Measurements from ENCODE around the gene DCAF12.
A peak's percentile ranks its signal among the peaks of the same experiment; 100 is the strongest.
"Not testable (repeated sequence)": the region's sequence is repeated elsewhere in the genome, so short reads cannot be mapped to it uniquely, and the experiment has no call there.

DCAF12 gene

GRCh38 chr9:34069831-34070230 lies 56.7 kb downstream of the DCAF12 start:
- DNase-seq (ENCODE audit: low read depth in 2 of 2): no peak

GRCh38 chr9:34065541-34065940 lies 61.0 kb downstream of the DCAF12 start:
- DNase-seq (ENCODE audit: low read depth in 2 of 2): no peak

- no peak for DNase-seq (ENCODE audit: low read depth in 2 of 2)
Observed at GRCh38 chr9:34059954-34060353, 66.5 kb downstream of the DCAF12 start.

GRCh38 chr9:34059281-34059680 lies 67.2 kb downstream of the DCAF12 start:
- no peak for DNase-seq (ENCODE audit: low read depth in 2 of 2)

GRCh38 chr9:34049630-34050384 lies 76.7 kb downstream of the DCAF12 start:
- no peak for DNase-seq (ENCODE audit: low read depth in 2 of 2)

- peak; percentile 92 to 93 for DNase-seq (ENCODE audit: low read depth in 2 of 2)
Observed at GRCh38 chr9:34048727-34049629, 77.5 kb downstream of the DCAF12 start, which contains the start of gene UBAP2. UBAP2 (minus strand) TSS chr9:34048887; CDS start chr9:34017148, 31,739 bp downstream.

- DNase-seq (ENCODE audit: low read depth in 2 of 2): no peak
Observed at GRCh38 chr9:34047864-34048726, 78.4 kb downstream of the DCAF12 start.

- no peak for DNase-seq (ENCODE audit: low read depth in 2 of 2)
Observed at GRCh38 chr9:34046784-34047379, 79.6 kb downstream of the DCAF12 start.

GRCh38 chr9:34045903-34046302 lies 80.6 kb downstream of the DCAF12 start:
- DNase-seq (ENCODE audit: low read depth in 2 of 2): no peak

GRCh38 chr9:34042074-34042473 lies 84.4 kb downstream of the DCAF12 start:
- DNase-seq (ENCODE audit: low read depth in 2 of 2): not testable (repeated sequence)

GRCh38 chr9:34038851-34039250 lies 87.6 kb downstream of the DCAF12 start:
- not testable (repeated sequence) for DNase-seq (ENCODE audit: low read depth in 2 of 2)

GRCh38 chr9:34037626-34038025 lies 88.9 kb downstream of the DCAF12 start:
- no peak for DNase-seq (ENCODE audit: low read depth in 2 of 2)

GRCh38 chr9:34036625-34037024 lies 89.9 kb downstream of the DCAF12 start:
- no peak for DNase-seq (ENCODE audit: low read depth in 2 of 2)

Data from fibroblast of skin of left biceps (primary cell).